GM18867 (cell line): ENCODE measurements around the gene AHRR.

ENCODE experiments used
- ATAC-seq: cut with Tn5 transposase; IDR thresholded peaks from one replicate; pipeline ENCODE4 v1.9.1; 2021; ENCODE audit warnings: mild to moderate bottlenecking, moderate library complexity; ENCODE audit not compliant: unreplicated experiment

AHRR gene

DNA sequence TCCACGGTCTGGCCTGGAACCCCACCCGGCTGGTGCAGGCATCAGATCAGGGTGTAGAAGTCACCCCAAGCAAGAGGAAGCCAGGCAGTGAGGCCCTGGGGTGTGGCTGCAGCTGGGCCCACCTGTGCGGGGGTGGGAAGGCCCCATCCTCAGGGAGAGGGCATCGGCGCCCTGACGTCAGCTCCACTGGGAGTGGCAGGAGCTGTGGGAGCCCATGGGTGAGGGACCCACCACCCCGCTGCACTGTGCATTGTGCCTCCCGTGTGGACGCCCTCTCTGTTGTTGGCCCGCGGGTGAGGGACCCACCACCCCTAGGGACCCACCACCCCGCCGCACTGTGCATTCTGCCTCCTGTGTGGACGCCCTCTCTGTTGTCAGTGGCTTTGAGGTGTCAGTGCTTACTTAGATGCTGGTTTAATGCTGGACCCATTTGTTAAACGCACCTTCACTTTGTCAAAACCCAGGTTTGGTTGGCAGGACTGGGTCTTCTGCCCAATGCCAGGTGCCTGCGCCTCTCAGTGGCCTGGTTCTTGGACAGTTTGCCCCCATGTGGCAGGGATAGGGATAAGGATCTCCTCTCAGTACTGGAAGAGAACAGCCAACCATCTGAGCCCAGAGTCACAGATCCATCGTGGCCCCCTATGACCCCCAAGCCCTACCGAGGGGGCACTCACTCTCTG is 114.6 kb downstream of the AHRR start:
- ATAC-seq: no peak

DNA sequence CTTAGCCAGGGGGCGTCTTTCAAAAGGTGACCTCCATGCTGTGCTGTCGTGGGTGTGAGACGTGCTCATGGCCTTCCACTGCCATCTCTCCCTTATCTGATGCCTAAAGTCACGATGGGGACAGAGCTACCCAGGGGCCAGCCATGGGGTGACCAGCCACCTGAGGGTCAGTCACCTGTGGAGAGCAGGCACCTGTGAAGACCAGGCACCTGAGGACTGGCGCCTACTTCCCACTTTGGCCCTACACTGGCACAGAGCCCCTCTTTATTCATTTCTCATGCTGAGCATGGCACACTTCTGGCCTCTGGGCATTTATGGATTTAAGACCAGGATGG is 115.1 kb downstream of the AHRR start:
- ATAC-seq: no peak

DNA sequence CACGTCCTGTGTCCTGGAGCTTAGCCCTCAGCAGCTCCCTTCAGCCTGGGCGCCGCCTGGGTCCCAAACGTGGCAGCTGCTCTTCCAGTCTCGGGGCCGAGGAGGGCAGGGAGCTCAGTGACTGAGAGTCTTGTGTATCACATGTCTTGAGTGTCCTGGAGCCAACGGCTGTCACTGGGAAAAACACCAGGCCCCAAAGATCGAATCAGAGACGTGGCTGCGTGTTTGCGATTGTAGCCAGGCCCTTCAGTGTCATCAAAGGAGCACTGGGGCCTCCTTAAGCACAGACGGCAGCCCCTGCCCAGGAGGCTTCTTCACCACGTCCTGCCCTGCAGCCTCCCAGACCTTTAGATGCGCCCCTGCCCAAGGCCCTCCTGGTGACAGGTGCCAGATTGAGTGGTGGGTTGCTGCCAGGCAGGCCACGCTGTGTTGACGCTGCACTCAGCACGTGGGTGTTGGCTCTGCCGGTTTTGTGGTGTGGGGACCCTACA is 115.8 kb downstream of the AHRR start:
- no peak for ATAC-seq

DNA sequence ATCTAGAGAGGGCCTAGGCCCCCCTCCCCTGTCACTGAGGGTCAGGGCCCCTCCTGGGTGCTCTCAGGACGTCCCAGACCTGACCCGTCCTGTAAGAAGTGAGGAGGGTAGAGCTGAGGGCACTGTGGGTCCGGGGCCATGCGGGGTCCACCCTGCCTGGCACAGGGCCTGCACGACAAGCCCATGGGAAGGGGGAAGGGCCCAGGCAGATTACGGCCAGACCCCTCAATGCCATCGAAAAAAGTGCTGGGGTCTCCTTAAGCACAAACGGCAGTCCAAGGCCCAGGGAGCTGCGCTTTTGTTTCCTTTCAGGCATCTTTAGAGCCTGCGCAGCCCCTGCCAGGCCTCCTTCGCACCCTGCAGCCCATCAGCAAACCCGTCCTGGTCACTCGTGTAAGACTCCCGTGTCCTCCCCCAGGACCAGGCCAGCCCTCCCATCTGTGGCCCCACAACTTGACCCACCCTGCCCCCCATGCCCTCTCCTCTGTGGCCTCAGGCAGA is 117.0 kb downstream of the AHRR start:
- no peak for ATAC-seq

DNA sequence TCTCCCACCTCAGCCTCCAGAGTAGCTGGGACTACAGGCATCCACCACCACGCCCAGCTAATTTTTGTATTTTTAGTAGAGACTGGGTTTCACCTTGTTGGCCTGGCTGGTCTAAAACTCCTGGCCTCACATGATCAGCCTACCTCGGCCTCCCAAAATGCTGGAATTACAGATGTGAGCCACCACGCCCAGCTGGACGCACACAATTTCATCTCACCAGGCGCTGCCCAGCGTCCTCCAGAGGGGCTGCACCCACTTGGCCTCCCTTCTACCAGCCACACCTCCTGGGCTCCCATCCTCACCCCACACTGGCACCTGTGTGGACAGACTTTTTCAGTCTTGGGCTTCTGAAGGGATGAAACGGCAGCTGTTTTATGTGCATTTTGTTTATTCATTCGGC is 117.7 kb downstream of the AHRR start:
- no peak for ATAC-seq

DNA sequence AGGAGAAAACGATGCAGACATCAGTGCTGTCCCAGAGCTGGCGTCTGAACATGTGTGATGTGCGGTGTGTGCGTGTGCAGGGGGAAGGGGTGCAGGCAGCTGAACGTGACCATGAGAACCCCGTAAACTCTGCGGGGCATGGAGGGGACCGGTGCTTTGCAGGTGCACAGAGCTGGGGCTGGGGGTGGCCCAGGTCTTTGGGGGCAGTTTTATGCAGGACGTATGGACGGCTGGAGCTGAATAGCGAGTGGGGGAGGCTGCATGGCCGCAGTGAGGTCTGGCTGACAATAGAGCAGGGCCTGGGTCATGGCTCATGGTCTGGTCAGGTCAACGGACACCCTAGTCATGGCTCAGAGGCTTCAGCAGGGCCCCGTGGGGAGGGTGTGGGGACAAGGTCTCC is 118.1 kb downstream of the AHRR start:
- ATAC-seq: no peak

DNA sequence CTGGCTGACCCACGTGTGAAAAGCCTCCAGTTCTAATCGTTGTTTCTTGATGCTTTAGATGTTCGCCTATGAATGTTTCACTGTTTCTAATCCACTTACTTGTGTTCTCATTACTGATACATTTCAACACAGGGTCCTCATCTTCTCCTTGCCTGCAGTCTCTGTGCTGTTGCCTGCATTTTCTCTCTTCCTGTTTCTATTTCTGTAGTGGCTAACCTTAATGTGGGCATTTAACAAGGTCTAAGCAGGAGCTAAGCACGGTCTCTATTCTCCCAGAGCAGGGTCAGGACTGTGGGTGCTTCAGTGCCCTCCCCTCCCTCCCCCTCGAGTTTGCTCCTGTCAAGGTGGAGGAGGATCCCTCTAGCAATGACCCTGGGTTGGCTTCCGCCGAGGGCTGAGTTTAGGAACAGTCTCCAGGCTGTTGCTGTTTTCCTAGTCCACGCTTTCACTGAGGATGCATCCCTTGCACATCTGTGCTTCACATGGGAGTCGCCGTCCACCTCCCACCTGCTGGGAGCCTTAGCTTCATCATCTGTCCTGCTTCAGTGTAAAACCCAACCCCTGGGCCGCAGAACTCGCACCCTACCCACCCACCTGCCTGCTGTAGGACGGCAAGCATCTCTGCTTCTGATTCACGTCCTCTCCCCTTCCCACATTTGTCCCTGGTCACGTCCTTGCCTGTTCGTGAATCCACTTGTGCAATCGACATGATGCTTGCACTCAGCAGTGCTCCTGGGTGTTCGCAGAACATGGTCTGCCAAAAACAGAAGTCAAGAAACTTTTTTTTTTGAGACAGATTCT is 119.1 kb downstream of the AHRR start:
- no peak for ATAC-seq

DNA sequence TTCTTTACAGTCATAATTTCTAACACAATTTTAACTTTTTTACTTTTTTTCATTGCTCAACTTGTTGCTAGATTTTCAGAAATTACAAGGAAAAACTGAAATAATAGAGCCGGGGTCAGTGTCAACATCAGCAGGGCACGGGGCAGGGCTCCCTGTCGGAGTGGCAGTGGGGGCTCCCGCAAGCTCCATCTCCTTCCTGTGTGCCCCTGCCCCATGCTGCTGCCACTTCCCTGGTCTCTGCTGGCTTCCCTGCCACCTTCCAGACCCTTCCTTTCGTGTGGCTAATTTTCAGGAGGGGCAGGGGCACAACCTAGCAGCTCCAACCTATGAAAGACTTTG is 120.5 kb downstream of the AHRR start:
- ATAC-seq: no peak

DNA sequence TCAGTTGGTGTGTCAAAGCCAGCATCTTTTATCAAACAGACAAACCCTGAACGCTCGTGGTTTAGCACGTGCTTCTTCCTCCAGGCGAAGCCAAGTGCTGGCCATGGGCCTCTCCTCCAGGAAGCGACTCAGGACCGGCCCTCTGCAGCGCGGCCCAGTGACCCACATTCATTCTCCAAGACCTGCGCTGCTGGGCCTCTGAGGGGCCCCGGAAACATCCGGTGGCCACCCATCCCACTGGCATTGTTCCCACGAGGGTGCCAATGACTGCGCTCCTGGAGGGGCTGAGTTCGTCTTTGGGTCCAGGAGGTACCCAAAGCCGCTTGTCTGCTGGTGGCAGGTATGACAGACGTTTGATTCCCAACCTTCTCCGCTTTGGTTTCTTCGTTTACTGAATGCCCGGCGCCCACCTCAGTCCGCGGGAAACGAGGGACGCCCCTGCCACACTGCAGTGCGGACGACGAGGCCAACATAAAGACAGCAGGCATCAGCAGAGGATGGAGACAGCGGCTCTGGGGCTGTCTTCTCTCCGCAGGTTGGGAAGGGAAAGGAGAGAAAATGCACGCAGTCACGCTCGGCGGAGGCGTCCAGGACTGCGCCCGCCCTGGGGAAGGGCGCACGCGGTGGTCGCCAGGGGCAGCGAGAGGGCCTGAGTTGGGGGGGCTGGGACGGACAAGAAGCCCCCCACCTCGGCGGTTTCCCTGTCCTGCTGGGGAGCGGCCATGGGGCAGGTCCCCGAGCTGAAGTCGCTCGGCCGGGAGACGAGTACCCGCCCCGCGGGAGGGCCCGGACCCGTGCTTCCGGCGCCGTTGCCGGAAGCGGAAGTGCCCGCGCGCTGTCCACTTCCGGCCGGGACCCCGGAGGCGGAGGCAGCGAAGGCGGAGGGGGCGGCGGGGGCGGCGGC is 121.1 kb downstream of the AHRR start, which contains the start of gene EXOC3:
Gene EXOC3 (plus strand): TSS at position 842 of the 904 bp plus-strand sequence. CDS start 3,030 bp downstream, outside the sequence.
- ATAC-seq: peak; percentile 84

DNA sequence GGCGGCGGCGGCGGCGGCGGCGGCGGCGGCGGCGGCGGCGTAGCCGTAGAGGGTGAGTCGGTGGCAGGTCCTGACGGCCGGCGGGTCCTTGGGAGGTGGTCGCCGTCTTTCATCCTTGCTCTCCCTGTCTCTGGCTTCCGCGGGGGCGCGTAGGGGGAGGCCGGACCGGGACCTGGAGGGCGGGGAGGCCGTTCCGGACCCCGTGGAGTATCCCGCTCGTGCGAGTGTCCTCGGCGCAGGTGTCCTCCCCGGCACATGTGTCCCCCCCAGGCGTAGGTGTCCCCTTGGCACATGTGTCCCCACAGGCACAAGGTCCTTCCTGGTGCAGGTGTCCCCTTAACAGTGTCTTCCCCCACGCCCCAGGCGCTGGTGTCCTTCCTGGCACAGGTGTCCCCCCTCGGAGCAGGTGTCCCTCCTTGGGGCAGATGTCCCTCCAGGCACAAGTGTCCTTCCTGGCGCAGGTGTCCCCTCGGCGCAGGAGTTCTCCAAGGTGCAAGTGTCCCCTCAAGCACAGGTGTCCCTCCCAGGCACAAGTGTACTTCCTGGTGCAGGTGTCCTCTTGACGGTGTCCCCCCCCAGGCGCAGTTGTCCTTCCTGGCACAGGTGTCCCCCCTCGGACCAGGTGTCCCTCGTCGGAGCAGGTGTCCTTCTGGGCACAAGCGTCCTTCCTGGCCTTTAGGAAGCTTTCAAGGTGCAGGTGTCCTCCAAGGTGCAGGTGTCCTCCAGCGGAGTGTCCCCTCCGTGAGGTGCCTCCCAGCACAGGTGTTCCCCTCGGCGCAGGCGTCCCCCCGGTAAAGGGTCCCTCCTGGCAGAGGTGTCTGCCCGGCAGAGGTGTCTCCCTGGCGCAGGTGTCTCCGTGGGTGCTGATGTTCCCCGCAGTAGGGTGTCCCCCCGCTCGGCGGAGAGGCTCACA is 122.0 kb downstream of the AHRR start:
- ATAC-seq: peak; percentile 12

DNA sequence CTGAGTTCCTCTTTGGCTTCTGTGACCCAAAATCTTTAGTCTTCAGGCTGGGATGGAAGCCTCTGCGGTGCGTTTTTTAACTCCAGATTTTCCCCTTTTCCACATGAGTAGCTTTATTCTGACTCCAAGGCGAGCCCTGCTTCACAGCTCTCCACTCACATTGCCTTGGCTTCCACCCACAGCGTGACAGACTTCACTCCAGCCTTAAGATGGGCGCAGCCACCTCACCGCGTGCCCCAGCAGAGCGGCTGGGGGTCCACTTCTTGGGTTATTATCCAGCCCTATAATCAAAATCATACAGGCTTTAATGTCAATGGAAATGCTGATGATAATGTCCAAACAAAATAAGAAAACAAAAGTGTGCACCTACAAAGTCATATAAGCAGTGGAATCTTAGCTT is 122.7 kb downstream of the AHRR start:
- no peak for ATAC-seq

DNA sequence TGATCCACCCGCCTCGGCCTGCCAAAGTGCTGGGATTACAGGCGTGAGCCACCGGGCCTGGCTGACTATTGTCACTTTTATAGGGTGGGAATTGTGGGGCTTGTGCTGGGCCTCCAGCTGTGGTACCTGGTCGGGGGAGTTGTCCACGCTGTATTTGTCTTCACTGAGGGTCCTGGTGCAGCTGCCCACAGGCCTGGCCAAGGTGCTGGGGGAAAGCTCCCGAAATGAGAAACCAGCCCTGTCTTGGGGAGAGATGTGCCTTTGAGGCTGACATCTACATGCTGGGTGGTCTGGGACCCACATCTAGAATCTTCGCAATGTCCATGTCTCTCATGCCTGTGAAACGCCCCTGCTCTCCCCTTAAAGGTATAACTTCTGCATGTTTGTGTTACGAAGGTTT is 124.1 kb downstream of the AHRR start:
- ATAC-seq: no peak

DNA sequence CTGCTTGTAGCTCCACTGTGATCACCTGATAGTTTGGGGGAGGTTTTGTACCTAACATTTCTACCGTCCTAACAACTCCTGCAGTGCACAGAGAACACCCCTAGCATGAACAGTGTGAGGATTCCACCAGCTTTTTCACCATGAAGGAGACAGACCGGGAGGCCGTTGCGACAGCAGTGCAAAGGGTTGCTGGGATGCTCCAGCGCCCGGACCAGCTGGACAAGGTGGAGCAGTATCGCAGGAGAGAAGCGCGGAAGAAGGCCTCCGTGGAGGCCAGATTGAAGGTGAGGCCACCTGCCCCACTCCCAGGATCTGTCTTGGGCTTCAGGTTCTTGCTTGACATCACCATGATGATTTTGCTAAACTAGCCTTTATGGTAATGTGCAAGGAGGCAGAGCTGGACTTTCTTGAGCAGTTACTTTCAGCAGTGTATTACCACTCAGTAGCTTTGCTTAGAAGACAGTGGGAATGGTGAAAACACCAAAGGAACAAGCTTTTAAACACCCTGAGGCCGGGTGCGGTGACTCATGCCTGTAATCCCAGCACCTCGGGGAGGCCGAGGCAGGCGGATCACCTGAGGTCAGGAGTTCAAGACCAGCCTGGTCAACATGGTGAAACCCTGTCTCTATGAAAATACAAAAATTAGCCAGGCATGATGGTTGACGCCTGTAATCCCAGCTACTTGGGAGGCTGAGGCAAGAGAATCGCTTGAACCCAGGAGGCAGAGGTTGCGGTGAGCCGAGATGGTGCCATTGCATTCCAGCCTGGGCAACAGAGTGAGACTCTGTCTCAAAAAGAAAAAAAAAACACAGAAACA is 124.8 kb downstream of the AHRR start:
- ATAC-seq: no peak

DNA sequence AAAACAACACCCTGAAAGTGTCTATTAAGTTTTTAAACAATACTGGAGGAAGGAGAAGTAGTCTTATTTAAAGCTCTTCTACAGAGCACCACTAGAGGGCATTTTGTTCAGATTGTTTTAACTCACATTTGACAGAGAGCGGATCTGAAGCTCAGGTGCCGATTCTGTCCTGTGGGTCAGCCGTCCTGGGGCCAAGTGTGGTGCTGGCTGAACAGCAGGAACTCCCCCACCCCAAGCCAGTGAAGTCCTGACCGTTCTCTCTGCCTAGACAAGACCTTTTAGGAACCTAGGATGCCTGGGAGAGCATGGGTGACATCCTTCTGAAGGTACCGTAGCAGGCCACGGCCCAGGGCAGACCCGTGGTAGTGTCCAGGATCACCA is 125.4 kb downstream of the AHRR start:
- ATAC-seq: no peak

DNA sequence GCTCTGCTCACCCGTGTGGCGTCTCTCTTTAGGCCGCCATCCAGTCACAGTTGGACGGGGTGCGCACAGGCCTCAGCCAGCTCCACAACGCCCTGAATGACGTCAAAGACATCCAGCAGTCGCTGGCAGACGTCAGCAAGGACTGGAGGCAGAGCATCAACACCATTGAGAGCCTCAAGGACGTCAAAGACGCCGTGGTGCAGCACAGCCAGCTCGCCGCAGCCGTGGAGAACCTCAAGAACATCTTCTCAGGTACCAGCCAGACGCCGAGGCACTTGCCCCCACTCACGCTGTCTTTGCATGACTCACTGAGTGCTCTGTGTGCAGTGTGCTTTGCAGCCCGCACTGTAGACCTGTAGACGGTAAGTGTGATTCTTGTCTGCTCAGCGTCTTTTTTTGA is 126.0 kb downstream of the AHRR start:
- no peak for ATAC-seq

DNA sequence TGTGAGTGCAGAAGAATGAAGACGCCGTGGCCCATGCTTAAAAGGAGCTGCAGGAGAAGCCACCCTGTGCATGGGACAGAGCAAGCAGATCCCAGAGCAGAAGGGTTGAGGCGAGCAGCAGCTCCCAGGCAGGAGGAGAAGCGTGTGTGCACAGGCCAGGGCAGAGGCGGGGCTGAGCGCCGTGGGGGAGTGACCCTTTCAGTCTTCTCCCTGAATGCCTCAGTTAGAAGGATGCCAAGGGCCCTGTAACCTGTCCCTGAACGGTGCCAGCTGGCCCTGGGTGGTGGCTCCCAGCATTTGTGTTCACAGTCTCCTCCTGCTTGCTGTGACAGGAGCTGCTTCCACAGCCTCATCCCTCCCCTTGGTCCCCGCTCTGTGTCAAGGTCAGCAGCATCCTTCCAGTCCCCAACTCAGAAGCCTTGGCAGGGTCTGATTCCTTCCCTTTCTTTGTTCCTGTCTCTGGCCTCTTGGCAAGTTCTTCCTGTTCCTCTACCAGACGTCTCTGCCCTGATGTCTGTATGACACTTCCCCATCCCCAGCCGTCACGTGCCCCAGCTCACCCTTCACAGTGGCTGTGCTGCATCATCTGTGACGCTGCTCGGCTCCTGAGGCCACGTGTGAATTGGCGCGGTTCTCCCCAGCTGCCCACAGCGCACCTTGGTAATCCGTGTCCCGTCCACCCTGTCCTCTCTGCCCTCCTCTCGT is 126.7 kb downstream of the AHRR start:
- ATAC-seq: no peak

DNA sequence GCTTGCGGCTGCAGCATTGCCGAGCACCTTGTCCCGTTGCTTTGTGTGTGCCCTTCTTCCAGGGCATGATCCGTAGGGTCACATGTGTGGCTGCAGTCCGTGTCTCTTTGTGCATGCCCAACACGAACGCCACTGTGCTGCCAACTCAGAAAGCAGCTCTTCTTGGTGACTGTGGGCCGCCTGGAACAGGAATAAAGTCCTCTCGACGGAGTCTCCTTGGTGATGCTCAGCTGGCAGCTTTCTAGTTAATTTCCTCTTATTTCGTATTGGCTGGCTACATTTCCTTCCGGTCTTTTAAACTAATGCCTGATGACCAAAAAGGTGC is 127.2 kb downstream of the AHRR start:
- ATAC-seq: no peak

DNA sequence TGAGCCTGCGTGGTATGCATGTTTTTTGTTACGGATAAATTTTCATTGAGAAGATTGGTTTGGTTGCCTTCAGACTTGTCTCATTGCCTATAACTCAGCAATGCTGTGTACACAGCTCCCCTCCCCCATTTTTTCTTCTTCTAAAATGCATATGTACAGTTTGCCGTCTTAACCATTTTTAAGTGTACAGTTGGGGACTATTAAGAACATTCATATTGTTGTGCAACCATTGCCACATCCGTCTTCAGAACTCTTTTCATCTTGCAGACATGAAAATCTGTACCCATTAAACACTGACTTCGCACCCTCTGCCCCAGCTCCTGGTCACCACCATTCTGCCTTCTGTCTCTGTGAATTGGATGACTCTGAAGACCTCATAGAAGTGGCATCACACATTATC is 127.6 kb downstream of the AHRR start:
- ATAC-seq: no peak
